ENCODE measurements around the gene SPEM3. TPM values are rescaled to one million over a fixed set of nuclear protein-coding genes. Genes with fewer than 3 reads are reported as not detected.

Gene SPEM3
- total and polyA plus RNA-seq, 12 donors, result not detected

DNA sequence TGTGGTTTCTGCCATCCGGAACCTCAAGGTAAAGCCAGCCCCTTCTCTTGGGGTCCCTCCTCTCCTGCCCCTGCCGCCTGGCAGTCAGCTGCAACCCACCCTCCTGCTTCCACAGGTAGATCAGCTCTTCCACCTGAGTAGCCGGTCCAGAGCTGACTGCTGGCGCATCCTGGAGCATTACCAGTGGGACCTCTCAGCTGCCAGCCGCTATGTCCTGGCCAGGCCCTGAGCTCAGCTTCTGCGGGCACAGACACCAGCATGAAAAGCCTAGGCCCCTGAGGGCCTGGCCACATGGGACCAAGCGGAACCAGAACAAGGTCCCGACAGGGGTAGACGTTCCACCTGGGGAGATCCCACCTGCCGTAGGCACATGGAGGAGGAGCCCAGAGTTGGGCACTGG lies 39.8 kb upstream of the SPEM3 start:
- H3K9me3 ChIP-seq (replicated peaks in 1 of 3), result no peaks in the 10 kb centered on the region
- peaks cover 3 to 14% of the 10 kb centered on the region in 2 donors for H3K4me1 ChIP-seq (replicated peaks in 1 of 2)
- no peaks in the 10 kb centered on the region for H3K36me3 ChIP-seq (replicated peaks in 1 of 2)
- intact Hi-C loops (cut with DNase I), result no loop called here
- no peak overlapping the region for H3K4me3 ChIP-seq
- no peak for TF ChIP-seq POLR2A (IDR thresholded peaks at IDR 0.05)
- TF ChIP-seq, protein P1, sequence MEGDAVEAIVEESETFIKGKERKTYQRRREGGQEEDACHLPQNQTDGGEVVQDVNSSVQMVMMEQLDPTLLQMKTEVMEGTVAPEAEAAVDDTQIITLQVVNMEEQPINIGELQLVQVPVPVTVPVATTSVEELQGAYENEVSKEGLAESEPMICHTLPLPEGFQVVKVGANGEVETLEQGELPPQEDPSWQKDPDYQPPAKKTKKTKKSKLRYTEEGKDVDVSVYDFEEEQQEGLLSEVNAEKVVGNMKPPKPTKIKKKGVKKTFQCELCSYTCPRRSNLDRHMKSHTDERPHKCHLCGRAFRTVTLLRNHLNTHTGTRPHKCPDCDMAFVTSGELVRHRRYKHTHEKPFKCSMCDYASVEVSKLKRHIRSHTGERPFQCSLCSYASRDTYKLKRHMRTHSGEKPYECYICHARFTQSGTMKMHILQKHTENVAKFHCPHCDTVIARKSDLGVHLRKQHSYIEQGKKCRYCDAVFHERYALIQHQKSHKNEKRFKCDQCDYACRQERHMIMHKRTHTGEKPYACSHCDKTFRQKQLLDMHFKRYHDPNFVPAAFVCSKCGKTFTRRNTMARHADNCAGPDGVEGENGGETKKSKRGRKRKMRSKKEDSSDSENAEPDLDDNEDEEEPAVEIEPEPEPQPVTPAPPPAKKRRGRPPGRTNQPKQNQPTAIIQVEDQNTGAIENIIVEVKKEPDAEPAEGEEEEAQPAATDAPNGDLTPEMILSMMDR (IDR thresholded peaks at IDR 0.05), result no peak
- no peak for DNase-seq
- no peaks in the 10 kb centered on the region for H3K27me3 ChIP-seq
- whole genome bisulfite sequencing, 4 donors, result 90 to 100% (median 96%) methylated on average over 4 to 10 of the region's 10 CpGs
- no peak overlapping the region for H3K27ac ChIP-seq

DNA sequence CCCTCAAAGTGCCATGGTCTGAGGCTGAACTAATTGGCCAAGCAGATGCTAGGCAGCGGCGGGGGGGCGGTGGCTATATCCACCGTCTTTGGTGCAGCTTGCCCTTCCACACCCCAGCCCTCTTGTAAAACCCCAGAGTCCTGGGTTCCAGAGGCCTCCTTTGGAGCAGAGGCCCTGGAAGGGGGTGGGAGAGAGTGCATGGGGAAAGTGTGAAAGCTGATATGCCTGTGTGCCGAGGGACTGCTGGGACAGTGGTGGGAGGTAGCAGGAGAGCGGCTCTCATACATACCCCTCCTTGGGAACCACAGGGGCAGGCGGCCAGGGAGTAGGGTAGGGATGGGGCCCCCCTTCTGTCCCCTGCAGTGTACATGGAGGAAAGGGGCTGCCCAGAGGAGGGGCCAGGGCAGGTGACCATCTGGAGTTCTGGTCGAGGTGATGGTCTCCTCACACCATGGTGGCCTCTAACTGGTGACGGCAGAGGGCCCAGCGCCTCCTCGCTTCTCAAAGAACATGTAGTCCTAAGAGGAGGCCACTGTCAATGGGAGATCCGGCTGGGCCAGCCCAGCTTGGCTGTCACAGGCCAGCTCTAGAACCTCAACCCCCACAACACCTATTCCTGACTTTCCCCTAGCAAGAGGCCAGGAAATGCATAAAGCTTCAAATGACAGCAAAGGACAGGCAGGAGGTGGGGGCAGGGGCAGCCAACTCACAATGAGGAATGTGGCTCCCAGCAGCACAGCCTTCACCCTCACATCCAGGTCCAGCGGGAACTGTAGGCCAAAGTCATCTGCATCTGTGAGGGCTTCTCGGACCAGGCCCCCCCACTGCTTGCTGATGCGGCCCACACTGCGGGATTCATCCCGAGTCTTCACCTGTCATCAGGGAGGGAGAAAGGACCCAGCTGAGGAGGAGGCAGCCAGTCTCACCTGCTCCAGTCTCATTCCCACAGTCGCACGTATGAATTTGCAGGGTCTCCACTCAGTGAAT lies 38.4 kb upstream of the SPEM3 start:
- intact Hi-C loops (cut with DNase I), result no loop called here

DNA sequence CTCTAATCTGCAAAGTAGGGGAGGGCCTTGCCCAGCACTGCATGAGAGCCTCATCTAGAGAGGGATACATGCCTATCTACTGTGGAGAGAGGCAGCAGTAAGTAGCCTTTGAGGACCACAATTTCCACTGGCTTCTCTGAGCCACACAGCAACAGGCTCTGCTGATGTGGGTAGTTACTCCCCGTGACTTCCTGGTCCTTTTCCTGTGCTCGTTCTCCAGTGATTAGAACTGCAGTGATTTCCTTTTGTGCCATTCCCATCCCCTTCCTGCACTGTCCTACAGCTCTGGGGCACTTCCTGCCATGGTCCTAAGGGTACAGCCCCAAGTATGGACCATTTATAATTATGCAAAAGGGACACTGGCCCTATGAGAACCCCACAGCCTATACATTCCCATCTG lies 37.4 kb upstream of the SPEM3 start:
- peak in 1 of 7 donors; percentile 11 for DNase-seq
- Histone ChIP-seq H3K4me1 (replicated peaks in 1 of 2) (peaks cover 6 to 16% of the 10 kb centered on the region in 2 donors), H3K27me3 (no peaks in the 10 kb centered on the region), H3K9me3 (replicated peaks in 1 of 3) (no peaks in the 10 kb centered on the region), H3K4me3 (no peak overlapping the region), H3K36me3 (replicated peaks in 1 of 2) (no peaks in the 10 kb centered on the region), H3K27ac (no peak overlapping the region)
- TF ChIP-seq, protein P1 (IDR thresholded peaks at IDR 0.05), result no peak
- TF ChIP-seq POLR2A (IDR thresholded peaks at IDR 0.05), result no peak
- 36 to 80% (median 64%) methylated on average over 2 of the region's 2 CpGs for WGBS, 4 donors
- intact Hi-C loops (cut with DNase I), result no loop called here

More for the DNA sequence above, 38.4 kb upstream of the SPEM3 start:
- TF ChIP-seq POLR2A (IDR thresholded peaks at IDR 0.05), result no peak
- TF ChIP-seq, protein P1 (IDR thresholded peaks at IDR 0.05), result no peak
- 82 to 93% (median 88%) methylated on average over 10 to 19 of the region's 19 CpGs for WGBS, 4 donors
- no peaks in the 10 kb centered on the region for H3K27me3 ChIP-seq
- peaks cover 5 to 14% of the 10 kb centered on the region in 2 donors for H3K4me1 ChIP-seq (replicated peaks in 1 of 2)
- no peaks in the 10 kb centered on the region for H3K9me3 ChIP-seq (replicated peaks in 1 of 3)
- no peak for DNase-seq
- no peak overlapping the region for H3K27ac ChIP-seq
- no peaks in the 10 kb centered on the region for H3K36me3 ChIP-seq (replicated peaks in 1 of 2)
- no peak overlapping the region for H3K4me3 ChIP-seq

DNA sequence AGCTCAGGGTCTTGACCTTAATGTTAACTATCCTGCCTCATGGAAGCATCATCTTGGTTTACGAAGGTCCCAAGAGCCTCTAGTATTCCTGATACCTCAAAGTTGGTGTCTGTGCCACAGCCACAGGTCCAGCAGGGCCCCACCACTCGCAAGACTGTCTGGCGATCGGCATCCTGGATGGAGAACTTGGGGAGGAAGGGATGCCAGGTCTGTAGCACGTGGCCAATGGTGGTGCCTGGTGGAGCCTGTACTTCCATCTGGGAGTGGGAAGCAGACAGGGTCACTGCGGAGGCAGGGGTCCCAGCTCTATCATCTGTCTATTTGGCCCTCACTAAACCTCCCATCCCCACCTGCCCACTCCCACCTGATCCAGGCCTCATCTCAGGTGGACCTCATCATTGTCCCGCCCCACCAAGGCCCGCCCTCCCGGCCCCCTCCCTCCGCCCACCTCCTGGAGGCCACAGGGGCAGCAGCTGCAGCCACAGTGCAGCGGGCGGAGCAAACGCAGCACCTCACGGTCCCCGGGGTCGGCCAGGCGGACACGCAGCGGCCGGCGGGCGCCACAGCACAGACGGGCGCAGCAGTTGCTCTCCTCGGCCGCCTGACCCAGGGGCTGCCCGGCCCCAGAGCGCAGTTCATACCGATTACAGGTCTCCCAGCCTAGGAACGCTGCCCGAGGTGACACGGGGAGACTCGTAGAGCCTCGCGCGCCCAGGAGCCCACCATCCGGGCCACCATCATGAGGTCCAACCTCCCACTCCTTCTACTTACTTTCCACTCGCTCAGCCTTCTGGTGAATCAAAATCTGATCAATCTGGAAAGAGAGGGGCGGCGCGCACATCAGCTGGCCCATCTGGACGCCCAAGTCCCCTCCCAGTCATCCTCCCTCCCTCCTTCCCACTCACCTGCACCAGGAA lies 35.7 kb upstream of the SPEM3 start:
- Histone ChIP-seq H3K4me1 (replicated peaks in 1 of 2) (peaks cover 6 to 16% of the 10 kb centered on the region in 2 donors), H3K27ac (peak overlapping the region in 1 of 5 donors; percentile 90), H3K36me3 (replicated peaks in 1 of 2) (no peaks in the 10 kb centered on the region), H3K9me3 (replicated peaks in 1 of 3) (no peaks in the 10 kb centered on the region), H3K4me3 (peak overlapping the region in 1 of 4 donors; percentile 72), H3K27me3 (no peaks in the 10 kb centered on the region)
- WGBS, 4 donors, result 75 to 80% (median 78%) methylated on average over 23 to 42 of the region's 42 CpGs
- peak in 1 of 7 donors; percentile 51 for DNase-seq
- TF ChIP-seq, protein P1 (IDR thresholded peaks at IDR 0.05), result no peak
- TF ChIP-seq POLR2A (IDR thresholded peaks at IDR 0.05), result no peak
- intact Hi-C loops (cut with DNase I), result no loop called here
